Vagina (tissue), 2 donors: Measurements from ENCODE around the gene LAMB4.

Experiments used
- POLR2A ChIP-seq, 2 donors: fragments of 450-650 bp; IDR thresholded peaks; one replicate each; pipeline ENCODE4 v1.6.1; 2017; ENCODE audit warnings: antibody characterized with exemption in 2 of 2, mild to moderate bottlenecking in 2 of 2, moderate library complexity in 2 of 2
- POLR2AphosphoS5 ChIP-seq, 2 donors: sonication (generic); formaldehyde crosslinking; IDR thresholded peaks; one replicate each; pipeline ENCODE4 v1.9.0; 2017; ENCODE audit warnings: antibody characterized with exemption in 2 of 2, mild to moderate bottlenecking in 2 of 2, low read depth in 1 of 2; ENCODE audit not compliant: insufficient read depth in 1 of 2
- TF ChIP-seq, protein P1 (sequence below), 3 experiments: fragments of 450-650 bp in 2 of 3; fragments of 200-600 bp in 1 of 3; sonication (generic) in 1 of 3; IDR thresholded peaks; one replicate each; pipeline ENCODE4 v1.5.1; 2017 to 2019; ENCODE audit warnings: antibody characterized with exemption in 3 of 3, mild to moderate bottlenecking in 2 of 3, moderate library complexity in 2 of 3

DNA sequence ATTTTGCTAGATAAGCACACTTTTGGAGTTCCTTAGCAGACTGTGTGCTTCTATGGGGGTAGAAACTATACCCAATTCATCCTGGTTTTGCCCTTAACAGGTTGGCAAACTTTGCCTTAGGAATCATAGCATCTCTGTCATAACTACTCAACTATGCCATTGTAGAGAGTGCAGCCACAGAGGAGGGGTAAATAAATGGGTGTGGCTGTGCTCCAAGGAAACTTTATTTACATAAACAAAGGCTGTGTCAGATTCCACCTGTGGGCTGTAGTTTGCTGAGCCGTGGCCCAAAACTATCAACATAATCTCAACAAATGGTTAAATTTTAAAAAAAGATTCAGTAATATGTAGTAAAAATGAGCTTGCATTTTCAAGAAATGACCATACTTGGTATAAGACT, 75.6 kb downstream of the LAMB4 start:
- TF ChIP-seq POLR2A (IDR thresholded peaks at IDR 0.05) (no peak), POLR2AphosphoS5 (IDR thresholded peaks at IDR 0.05; ENCODE audit: insufficient read depth in 1 of 2, low read depth in 1 of 2) (no peak)
- TF ChIP-seq, protein P1, sequence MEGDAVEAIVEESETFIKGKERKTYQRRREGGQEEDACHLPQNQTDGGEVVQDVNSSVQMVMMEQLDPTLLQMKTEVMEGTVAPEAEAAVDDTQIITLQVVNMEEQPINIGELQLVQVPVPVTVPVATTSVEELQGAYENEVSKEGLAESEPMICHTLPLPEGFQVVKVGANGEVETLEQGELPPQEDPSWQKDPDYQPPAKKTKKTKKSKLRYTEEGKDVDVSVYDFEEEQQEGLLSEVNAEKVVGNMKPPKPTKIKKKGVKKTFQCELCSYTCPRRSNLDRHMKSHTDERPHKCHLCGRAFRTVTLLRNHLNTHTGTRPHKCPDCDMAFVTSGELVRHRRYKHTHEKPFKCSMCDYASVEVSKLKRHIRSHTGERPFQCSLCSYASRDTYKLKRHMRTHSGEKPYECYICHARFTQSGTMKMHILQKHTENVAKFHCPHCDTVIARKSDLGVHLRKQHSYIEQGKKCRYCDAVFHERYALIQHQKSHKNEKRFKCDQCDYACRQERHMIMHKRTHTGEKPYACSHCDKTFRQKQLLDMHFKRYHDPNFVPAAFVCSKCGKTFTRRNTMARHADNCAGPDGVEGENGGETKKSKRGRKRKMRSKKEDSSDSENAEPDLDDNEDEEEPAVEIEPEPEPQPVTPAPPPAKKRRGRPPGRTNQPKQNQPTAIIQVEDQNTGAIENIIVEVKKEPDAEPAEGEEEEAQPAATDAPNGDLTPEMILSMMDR (IDR thresholded peaks at IDR 0.05): no peak
